Measurements from ENCODE around the gene MINDY1. TPM values are rescaled to one million over a fixed set of nuclear protein-coding genes. Genes with fewer than 3 reads are reported as not detected.

Gene MINDY1
- total and polyA plus RNA-seq, 9 of the 15 experiments (the other 6 are each of a cell fraction or from before 2014, with no cell fraction given) = 0.49 to 11.0 (median 6.0) TPM

- TF ChIP-seq ZNF175 (CRISPR knock-in tag; IDR thresholded peaks at IDR 0.05; ENCODE audit: low read depth) (no peak), ETV1 (tag; conservative IDR thresholded peaks at IDR 0.05; ENCODE audit: low read depth) (peak; percentile 41; the same call in 1 of the 2 replicates), SFPQ (IDR thresholded peaks at IDR 0.05; ENCODE audit: low read depth, low read length) (no peak), TCF15 (CRISPR knock-in tag; IDR thresholded peaks at IDR 0.05) (no peak), MEIS2 (IDR thresholded peaks at IDR 0.05; ENCODE audit: partially characterized antibody) (peak; percentile 39), CBFB (CRISPR knock-in tag; IDR thresholded peaks at IDR 0.05) (no peak), PTRF (tag; IDR thresholded peaks at IDR 0.05) (no peak), CUX1 (CRISPR knock-in tag; IDR thresholded peaks at IDR 0.05) (no peak), ELK3 (CRISPR knock-in tag; IDR thresholded peaks at IDR 0.05) (no peak), MLX (CRISPR knock-in tag; conservative IDR thresholded peaks at IDR 0.05) (no peak), GTF2E2 (tag; IDR thresholded peaks at IDR 0.05) (0 out of 2 replicates have a peak, but pooled peaks have one; percentile 5), PKNOX1 (IDR thresholded peaks at IDR 0.05) (peak; percentile 26; the same call in 1 of the 2 replicates), ZNF398 (CRISPR knock-in tag; IDR thresholded peaks at IDR 0.05) (no peak)
Measured at GRCh38 chr1:151007853-151008243, 1.1 kb upstream of the MINDY1 start (continued).

Measured in K562 (cell line).